Neural crest cell (in vitro differentiated cells): Measurements from ENCODE around the gene SNRPA1. TPM values are rescaled to one million over a fixed set of nuclear protein-coding genes. Genes with fewer than 3 reads are reported as not detected.

Experiments used
- DNase-seq: peaks from one replicate; pipeline ENCODE4 v3.0.0; 2021; ENCODE audit warnings: low read depth, mixed read lengths, low spot score
- H3K27ac Mint-ChIP-seq: one replicate; pipeline ENCODE4 v1.8.0; 2021; ENCODE audit warnings: mild to moderate bottlenecking, mixed read lengths; ENCODE audit not compliant: unreplicated experiment
- H3K27me3 Mint-ChIP-seq: 2 replicates; pipeline ENCODE4 v1.8.0; 2021; ENCODE audit warnings: low read depth, mild to moderate bottlenecking, mixed read lengths
- H3K36me3 Mint-ChIP-seq: 2 replicates; pipeline ENCODE4 v1.8.0; 2021; ENCODE audit warnings: low read depth, mild to moderate bottlenecking, mixed read lengths
- H3K4me1 Mint-ChIP-seq: 2 replicates; pipeline ENCODE4 v1.8.0; 2021; ENCODE audit warnings: mixed read lengths
- H3K4me3 Mint-ChIP-seq: one replicate; pipeline ENCODE4 v1.8.0; 2021; ENCODE audit warnings: mild to moderate bottlenecking, mixed read lengths
- H3K9me3 Mint-ChIP-seq: 2 replicates; pipeline ENCODE4 v1.8.0; 2021; ENCODE audit warnings: mixed read lengths
- total RNA-seq: library from RNA; stranded (reverse); gene quantifications from 2 replicates; pipeline ENCODE4 v1.2.1, GENCODE V29; 2021
- TF ChIP-seq, protein P1 (sequence below): fragments of 200-600 bp; sonication (generic); conservative IDR thresholded peaks from 2 replicates; pipeline ENCODE4 v1.5.0; 2021; ENCODE audit warnings: antibody characterized with exemption, mild to moderate bottlenecking

SNRPA1 gene
- total RNA-seq, 1 donor from 2014 or later, result 118 TPM

- TF ChIP-seq, protein P1, sequence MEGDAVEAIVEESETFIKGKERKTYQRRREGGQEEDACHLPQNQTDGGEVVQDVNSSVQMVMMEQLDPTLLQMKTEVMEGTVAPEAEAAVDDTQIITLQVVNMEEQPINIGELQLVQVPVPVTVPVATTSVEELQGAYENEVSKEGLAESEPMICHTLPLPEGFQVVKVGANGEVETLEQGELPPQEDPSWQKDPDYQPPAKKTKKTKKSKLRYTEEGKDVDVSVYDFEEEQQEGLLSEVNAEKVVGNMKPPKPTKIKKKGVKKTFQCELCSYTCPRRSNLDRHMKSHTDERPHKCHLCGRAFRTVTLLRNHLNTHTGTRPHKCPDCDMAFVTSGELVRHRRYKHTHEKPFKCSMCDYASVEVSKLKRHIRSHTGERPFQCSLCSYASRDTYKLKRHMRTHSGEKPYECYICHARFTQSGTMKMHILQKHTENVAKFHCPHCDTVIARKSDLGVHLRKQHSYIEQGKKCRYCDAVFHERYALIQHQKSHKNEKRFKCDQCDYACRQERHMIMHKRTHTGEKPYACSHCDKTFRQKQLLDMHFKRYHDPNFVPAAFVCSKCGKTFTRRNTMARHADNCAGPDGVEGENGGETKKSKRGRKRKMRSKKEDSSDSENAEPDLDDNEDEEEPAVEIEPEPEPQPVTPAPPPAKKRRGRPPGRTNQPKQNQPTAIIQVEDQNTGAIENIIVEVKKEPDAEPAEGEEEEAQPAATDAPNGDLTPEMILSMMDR, result no peak
- Mint-ChIP-seq H3K4me3 (no peak overlapping the region), H3K4me1 (no peaks in the 10 kb centered on the region), H3K9me3 (no peaks in the 10 kb centered on the region), H3K27ac (no peak overlapping the region), H3K27me3 (no peaks in the 10 kb centered on the region), H3K36me3 (no peaks in the 10 kb centered on the region)
- DNase-seq, result no peak
Measured at GRCh38 chr15:101310508-101310907, 15.5 kb upstream of the SNRPA1 start.

DNA sequence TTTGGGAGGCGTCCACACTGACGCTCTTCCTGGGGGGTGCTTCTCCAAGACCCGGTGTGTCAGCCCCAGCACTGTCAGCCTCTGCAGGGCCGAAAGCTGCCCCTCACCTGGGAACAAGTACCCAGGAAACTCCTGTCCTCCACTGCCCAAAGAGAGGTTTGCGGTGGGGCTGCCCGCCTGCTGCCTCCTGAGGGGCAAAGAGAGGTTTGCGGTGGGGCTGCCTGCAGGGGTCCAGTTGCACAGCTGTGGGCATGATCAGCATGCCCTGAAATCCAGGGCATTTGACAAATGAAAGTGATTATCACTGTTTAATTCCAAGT, 15.1 kb upstream of the SNRPA1 start:
- Mint-ChIP-seq H3K9me3 (no peaks in the 10 kb centered on the region), H3K27ac (no peak overlapping the region), H3K4me1 (no peaks in the 10 kb centered on the region), H3K4me3 (no peak overlapping the region), H3K27me3 (no peaks in the 10 kb centered on the region), H3K36me3 (no peaks in the 10 kb centered on the region)
- TF ChIP-seq, protein P1, result no peak
- DNase-seq, result no peak

- Mint-ChIP-seq H3K27me3 (no peaks in the 10 kb centered on the region), H3K4me1 (no peaks in the 10 kb centered on the region), H3K27ac (no peak overlapping the region), H3K9me3 (no peaks in the 10 kb centered on the region), H3K4me3 (no peak overlapping the region), H3K36me3 (no peaks in the 10 kb centered on the region)
- DNase-seq, result no peak
- TF ChIP-seq, protein P1, result no peak
Measured at GRCh38 chr15:101309436-101310160, 14.6 kb upstream of the SNRPA1 start.

DNA sequence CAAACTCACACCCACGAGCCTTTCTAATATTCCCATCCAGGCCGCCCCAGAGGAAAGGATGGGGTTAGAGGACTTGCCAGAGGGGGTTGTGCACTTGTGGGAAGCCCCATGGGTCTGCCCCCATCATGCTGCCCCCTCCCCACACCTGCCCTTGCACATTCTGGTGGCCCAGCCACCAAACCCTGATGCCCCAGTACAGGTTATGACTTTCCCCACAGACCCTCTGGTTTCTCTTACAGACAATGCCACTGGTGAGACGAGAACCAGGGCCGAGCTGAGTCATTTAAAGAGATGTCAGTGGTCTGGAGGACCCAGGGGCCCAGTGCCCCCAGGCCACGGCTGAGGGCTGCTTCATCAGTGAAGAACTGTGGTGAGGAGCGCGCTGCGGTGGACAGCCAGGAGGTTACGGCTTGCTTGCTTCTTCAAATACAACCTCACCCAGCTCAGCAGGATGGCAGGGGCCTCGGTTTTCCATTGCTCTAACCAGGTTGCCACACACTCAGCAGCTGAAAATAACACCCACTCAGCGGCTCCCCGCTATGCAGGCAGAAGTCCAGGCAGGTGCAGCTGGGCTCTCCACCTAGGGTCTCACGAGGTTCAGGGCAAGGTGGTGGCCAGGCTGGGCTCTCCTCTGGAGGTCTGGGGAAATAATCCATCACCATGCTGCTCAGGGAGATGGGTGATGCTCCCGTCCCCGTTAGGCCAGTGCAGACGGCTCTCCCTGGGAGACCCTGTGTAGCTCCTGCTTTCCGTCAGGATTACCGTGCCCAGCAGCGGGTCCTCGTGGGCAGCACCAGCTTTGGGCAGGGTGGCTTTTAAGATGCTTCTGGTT, 13.8 kb upstream of the SNRPA1 start:
- H3K4me1 Mint-ChIP-seq, result no peaks in the 10 kb centered on the region
- H3K27ac Mint-ChIP-seq, result no peak overlapping the region
- H3K27me3 Mint-ChIP-seq, result no peaks in the 10 kb centered on the region
- DNase-seq, result no peak
- no peak overlapping the region for H3K4me3 Mint-ChIP-seq
- TF ChIP-seq, protein P1, result no peak
- no peaks in the 10 kb centered on the region for H3K36me3 Mint-ChIP-seq
- no peaks in the 10 kb centered on the region for H3K9me3 Mint-ChIP-seq

DNA sequence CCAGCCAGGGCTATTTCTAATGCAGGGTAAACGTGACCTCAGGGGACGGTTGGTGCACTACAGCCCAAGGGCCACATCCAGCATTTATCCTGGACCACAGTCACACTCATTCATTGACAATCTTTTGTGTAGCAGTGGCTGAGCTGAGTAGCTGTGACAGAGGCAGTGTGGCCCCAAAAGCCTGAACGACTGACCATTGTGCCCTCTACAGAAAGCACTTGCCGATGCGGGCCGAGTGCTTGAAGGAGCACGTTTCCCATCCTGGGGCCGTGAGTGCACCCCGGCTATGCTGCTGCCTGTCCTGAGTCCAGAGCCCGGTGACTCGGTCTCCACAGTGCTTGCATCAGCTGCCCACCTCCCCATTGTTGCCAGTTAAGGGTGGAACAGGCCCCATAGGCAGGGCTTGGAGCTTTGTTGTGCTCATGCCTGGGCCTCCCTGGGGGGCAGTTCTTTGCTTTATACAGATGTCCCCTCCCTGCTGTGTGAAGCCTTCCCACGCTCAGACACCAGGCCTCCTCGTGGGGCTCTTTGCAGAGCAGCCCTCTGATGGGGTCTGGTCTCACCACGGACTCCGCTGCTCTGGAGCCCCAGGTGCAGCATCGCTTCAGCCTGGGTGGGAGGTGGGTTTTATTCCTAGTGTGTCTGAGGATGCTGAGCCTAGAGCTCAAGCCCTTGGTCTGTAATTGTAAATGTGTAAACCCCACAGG, 13.0 kb upstream of the SNRPA1 start:
- TF ChIP-seq, protein P1, result no peak
- no peaks in the 10 kb centered on the region for H3K4me1 Mint-ChIP-seq
- DNase-seq, result no peak
- H3K27ac Mint-ChIP-seq, result no peak overlapping the region
- no peaks in the 10 kb centered on the region for H3K9me3 Mint-ChIP-seq
- no peaks in the 10 kb centered on the region for H3K27me3 Mint-ChIP-seq
- no peaks in the 10 kb centered on the region for H3K36me3 Mint-ChIP-seq
- no peak overlapping the region for H3K4me3 Mint-ChIP-seq
